ENCODE results near the gene NEUROD6.

NEUROD6 gene

DNA sequence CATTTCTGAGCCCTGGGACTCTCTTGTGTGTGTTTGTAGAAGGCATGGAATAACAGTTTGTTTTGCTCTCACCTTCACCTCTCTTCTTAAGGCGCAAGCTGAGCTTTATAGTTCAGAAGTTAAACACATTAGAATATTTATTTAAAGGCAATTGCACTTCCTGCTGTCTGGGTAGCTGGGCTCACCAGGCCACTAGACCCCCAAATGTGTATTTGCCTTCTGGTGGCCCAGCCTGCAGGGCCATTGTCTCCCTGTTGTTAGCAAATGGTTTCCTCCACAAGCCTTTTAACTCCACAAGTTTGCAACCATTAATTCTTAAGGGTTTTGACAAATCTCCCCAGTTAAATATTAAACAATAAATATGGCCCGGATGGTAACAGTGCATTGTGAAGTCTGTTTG is 31.1 kb upstream of the NEUROD6 start:
- H3K4me3 ChIP-seq (replicated peaks; ENCODE audit: low read depth, low read length): no peak overlapping the region
- TF ChIP-seq, protein P1, sequence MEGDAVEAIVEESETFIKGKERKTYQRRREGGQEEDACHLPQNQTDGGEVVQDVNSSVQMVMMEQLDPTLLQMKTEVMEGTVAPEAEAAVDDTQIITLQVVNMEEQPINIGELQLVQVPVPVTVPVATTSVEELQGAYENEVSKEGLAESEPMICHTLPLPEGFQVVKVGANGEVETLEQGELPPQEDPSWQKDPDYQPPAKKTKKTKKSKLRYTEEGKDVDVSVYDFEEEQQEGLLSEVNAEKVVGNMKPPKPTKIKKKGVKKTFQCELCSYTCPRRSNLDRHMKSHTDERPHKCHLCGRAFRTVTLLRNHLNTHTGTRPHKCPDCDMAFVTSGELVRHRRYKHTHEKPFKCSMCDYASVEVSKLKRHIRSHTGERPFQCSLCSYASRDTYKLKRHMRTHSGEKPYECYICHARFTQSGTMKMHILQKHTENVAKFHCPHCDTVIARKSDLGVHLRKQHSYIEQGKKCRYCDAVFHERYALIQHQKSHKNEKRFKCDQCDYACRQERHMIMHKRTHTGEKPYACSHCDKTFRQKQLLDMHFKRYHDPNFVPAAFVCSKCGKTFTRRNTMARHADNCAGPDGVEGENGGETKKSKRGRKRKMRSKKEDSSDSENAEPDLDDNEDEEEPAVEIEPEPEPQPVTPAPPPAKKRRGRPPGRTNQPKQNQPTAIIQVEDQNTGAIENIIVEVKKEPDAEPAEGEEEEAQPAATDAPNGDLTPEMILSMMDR (IDR thresholded peaks at IDR 0.05; ENCODE audit: insufficient read depth, low read length, poor library complexity, severe bottlenecking): no peak
- H3K27me3 ChIP-seq (replicated peaks; ENCODE audit: control insufficient read depth, insufficient read depth, low read length): peaks cover 1% of the 10 kb centered on the region
- no peaks in the 10 kb centered on the region for H3K36me3 ChIP-seq (ENCODE audit: control insufficient read depth, insufficient read depth, low read length)
- no peak for DNase-seq (ENCODE audit: extremely low read depth, insufficient read length)

DNA sequence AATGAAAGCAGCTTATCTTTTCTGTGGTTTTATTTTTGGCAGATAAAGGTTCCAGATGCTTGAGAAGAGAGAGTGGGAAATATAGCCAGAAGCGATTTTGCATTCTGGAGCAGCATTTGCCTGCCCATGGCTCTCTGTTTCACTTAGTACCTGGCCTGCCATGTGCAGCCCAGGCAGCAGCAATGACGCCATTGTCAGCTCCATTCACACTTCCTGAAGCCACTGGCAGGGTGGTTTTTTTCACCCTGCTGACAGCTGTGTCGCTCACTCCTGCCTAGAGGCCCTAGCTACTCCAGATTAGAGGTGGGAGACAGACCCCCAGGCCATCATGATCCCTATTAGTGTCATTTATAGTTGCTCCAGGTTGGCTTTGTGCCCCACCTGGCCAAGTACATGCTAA is 30.1 kb upstream of the NEUROD6 start:
- Histone ChIP-seq H3K4me3 (replicated peaks; ENCODE audit: low read depth, low read length) (no peak overlapping the region), H3K27me3 (replicated peaks; ENCODE audit: control insufficient read depth, insufficient read depth, low read length) (peaks cover 1% of the 10 kb centered on the region), H3K36me3 (ENCODE audit: control insufficient read depth, insufficient read depth, low read length) (no peaks in the 10 kb centered on the region)
- TF ChIP-seq, protein P1 (IDR thresholded peaks at IDR 0.05; ENCODE audit: insufficient read depth, low read length, poor library complexity, severe bottlenecking): no peak
- DNase-seq (ENCODE audit: extremely low read depth, insufficient read length): no peak

DNA sequence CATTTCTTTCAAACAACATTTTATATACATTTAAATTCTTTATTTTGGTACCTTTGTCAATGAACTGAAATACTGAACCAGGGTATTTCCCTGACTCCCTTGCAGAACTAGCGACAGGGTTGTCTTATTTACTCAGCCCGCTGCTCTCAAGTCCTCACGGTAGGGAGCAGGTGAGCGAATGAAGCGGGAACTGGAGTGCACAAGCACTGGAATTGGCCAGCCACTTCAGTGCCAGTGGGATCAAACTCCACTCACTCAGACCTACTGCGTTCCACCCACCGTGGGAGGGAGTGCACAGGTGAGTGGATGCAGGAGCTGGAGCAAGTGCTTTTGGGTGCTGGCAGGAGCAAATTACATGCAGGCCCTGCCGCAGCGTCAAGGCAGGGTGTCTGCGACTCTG is 28.1 kb upstream of the NEUROD6 start:
- H3K4me3 ChIP-seq (replicated peaks; ENCODE audit: low read depth, low read length): no peak overlapping the region
- H3K36me3 ChIP-seq (ENCODE audit: control insufficient read depth, insufficient read depth, low read length): no peaks in the 10 kb centered on the region
- TF ChIP-seq, protein P1 (IDR thresholded peaks at IDR 0.05; ENCODE audit: insufficient read depth, low read length, poor library complexity, severe bottlenecking): no peak
- peaks cover 1% of the 10 kb centered on the region for H3K27me3 ChIP-seq (replicated peaks; ENCODE audit: control insufficient read depth, insufficient read depth, low read length)
- no peak for DNase-seq (ENCODE audit: extremely low read depth, insufficient read length)

DNA sequence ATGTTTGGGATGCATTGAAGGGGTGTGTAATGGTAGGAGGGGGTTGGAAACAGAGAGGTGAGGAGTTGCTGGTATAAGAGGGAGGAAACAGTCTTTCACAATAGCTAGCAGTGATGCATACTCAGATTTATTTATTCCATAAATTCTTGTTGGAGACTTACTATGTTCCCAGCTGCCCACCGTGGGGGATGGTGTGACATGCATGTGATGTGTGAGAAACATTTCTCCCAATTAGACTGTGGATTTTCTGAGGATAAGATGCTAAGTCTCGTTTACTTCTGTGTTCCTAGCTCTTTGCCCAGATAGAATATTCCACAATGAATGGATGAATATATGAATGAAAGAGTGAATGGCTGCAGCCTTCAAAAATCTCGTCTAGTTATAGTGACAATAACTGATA is 23.0 kb upstream of the NEUROD6 start:
- H3K27me3 ChIP-seq (replicated peaks; ENCODE audit: control insufficient read depth, insufficient read depth, low read length): peaks cover under 1% of the 10 kb centered on the region; the same call in 1 of the 2 replicates
- TF ChIP-seq, protein P1 (IDR thresholded peaks at IDR 0.05; ENCODE audit: insufficient read depth, low read length, poor library complexity, severe bottlenecking): no peak
- no peaks in the 10 kb centered on the region for H3K36me3 ChIP-seq (ENCODE audit: control insufficient read depth, insufficient read depth, low read length)
- H3K4me3 ChIP-seq (replicated peaks; ENCODE audit: low read depth, low read length): no peak overlapping the region
- DNase-seq (ENCODE audit: extremely low read depth, insufficient read length): no peak

DNA sequence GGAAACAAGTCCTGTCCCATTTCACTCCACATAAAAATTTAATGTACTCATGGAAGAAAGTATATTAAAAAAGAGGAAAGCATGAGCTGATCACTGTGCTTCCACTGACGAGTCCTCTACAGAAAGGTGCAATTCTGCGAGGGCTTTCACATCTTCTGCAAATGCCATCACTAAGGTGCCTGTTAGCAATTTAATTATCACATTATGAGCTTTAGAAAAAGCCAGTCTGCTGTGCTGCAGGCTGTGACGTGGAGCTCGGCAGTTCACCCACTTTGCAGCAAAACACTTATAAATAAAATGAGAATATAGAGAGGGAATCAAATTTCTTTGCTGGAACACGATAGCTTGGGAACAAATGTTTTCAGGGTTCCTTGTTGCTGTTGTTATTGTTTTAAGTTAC is 22.5 kb upstream of the NEUROD6 start:
- Histone ChIP-seq H3K4me3 (replicated peaks; ENCODE audit: low read depth, low read length) (no peak overlapping the region), H3K27me3 (replicated peaks; ENCODE audit: control insufficient read depth, insufficient read depth, low read length) (peaks cover 2% of the 10 kb centered on the region; the same call in 1 of the 2 replicates), H3K36me3 (ENCODE audit: control insufficient read depth, insufficient read depth, low read length) (no peaks in the 10 kb centered on the region)
- DNase-seq (ENCODE audit: extremely low read depth, insufficient read length): no peak
- TF ChIP-seq, protein P1 (IDR thresholded peaks at IDR 0.05; ENCODE audit: insufficient read depth, low read length, poor library complexity, severe bottlenecking): no peak

DNA sequence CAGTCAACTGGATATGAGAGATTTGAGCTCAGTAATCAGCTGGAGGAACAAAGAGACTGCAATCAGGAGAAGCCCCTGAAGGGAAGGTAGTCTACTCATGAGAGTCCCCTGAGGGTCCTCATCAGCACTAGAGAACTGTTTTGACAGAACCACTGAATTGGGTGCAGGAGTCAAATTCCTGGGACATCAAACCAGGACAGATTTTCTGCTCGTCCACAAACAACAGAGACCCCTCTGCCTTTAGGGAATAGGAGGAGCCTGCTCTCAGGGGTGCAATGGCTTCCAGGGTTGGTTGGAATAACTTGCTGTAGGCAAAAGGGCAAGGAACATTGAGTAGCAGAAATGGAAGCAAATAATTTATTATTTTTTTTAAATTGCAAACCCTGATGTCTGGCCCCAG is 21.9 kb upstream of the NEUROD6 start:
- TF ChIP-seq, protein P1 (IDR thresholded peaks at IDR 0.05; ENCODE audit: insufficient read depth, low read length, poor library complexity, severe bottlenecking): no peak
- DNase-seq (ENCODE audit: extremely low read depth, insufficient read length): no peak
- Histone ChIP-seq H3K27me3 (replicated peaks; ENCODE audit: control insufficient read depth, insufficient read depth, low read length) (peaks cover 2% of the 10 kb centered on the region; the same call in 1 of the 2 replicates), H3K36me3 (ENCODE audit: control insufficient read depth, insufficient read depth, low read length) (no peaks in the 10 kb centered on the region), H3K4me3 (replicated peaks; ENCODE audit: low read depth, low read length) (no peak overlapping the region)

Measured in GM06990 (cell line).